MM.1S (cell line): ENCODE results near the gene POPDC3.

ENCODE experiments used
- CTCF ChIP-seq: fragments of 300-600 bp; sonication (generic); IDR thresholded peaks from 2 replicates; pipeline ENCODE4 v1.5.1; 2016; ENCODE audit warnings: antibody characterized with exemption, low read length, mixed read lengths
- EZH2 ChIP-seq: fragments of 300-600 bp; sonication (generic); optimal IDR thresholded peaks from 2 replicates; pipeline ENCODE3; 2017; ENCODE audit warnings: low read depth, mild to moderate bottlenecking, antibody characterized with exemption, low read length, mixed read lengths
- EZH2phosphoT487 ChIP-seq: fragments of 300-600 bp; sonication (generic); IDR thresholded peaks from 2 replicates; pipeline ENCODE4 v1.6.1; 2018; ENCODE audit warnings: antibody characterized with exemption, low read length

DNA sequence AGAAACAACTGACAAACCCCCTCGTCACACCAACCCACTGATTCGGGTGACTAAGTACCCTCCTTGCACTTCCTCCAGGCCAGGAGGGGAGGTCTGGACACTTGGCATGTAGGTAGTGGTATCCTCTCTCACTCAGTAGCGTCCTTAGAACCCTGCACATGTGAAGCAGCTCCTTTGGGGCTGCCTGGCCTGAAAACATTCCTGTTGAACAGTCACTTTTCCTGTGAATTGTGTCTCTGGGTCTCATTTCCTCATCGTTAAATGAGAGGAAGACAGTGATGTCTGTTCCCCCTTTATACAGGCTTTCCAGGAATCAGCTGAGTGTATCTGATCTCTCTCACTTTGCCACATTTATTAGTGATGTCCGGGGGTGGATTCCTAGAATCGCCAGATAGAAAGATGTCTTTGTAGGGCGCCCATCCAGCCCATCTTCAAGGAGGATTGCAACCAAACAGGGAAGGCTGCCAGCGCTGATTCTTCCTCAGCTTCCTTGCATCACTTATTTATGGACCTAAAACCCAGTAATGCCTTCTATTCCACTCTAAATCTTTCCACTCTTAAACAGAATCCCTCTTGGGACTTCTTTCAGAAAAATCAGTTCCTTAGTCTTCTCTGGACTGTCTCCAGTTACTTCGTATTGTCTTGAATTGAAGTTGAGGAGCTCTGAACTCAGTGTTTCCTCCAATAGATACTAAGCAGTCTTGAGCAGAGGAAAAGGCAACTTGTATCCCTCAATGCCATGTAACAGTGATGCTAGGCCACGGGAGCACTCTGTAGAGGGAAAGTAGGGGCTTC lies 9.4 kb upstream of the POPDC3 start:
- TF ChIP-seq CTCF: no peak
- TF ChIP-seq EZH2: no peak
- TF ChIP-seq EZH2phosphoT487: no peak
